Thoracic aorta (tissue), 2 donors: ENCODE results near the gene GDPD1. TPM values are rescaled to one million over a fixed set of nuclear protein-coding genes. Genes with fewer than 3 reads are reported as not detected.
"Not testable (repeated sequence)": the region's sequence is repeated elsewhere in the genome, so short reads cannot be mapped to it uniquely, and the experiment has no call there.

ENCODE experiments used
- ATAC-seq: fragments of 150-250 bp; one replicate; pipeline ENCODE4 v1.8.0; 2017; ENCODE audit warnings: low read depth; ENCODE audit not compliant: insufficient number of reproducible peaks, low FRiP score
- DNase-seq: peaks from one replicate; pipeline ENCODE4 v3.0.0-alpha.2; 2020; ENCODE audit warnings: low spot score
- H3K27ac ChIP-seq, 2 donors: fragments of 200-600 bp; sonication (generic); 1 replicate in 1 of 2; 2 replicates in 1 of 2; pipeline ENCODE4 v1.5.1; 2016; ENCODE audit warnings: mild to moderate bottlenecking in 2 of 2, moderate library complexity in 2 of 2
- H3K27me3 ChIP-seq: fragments of 200-600 bp; sonication (generic); replicated peaks from 2 replicates; pipeline ENCODE4 v1.6.0; 2016; ENCODE audit warnings: mild to moderate bottlenecking; ENCODE audit not compliant: insufficient read depth
- H3K36me3 ChIP-seq: fragments of 200-600 bp; sonication (generic); one replicate; pipeline ENCODE4 v1.5.1; 2016
- H3K4me1 ChIP-seq, 2 donors: fragments of 200-600 bp; sonication (generic); 1 replicate in 1 of 2; 2 replicates in 1 of 2; pipeline versions ENCODE4 v1.5.1 to v1.6.0; 2016; ENCODE audit warnings: low read depth in 2 of 2, mild to moderate bottlenecking in 1 of 2; ENCODE audit not compliant: control insufficient read depth in 1 of 2
- H3K4me3 ChIP-seq: fragments of 200-600 bp; sonication (generic); 2 replicates; pipeline ENCODE4 v1.5.1; 2016; ENCODE audit warnings: mild to moderate bottlenecking
- H3K9me3 ChIP-seq: fragments of 200-600 bp; sonication (generic); 2 replicates; pipeline ENCODE4 v1.5.1; 2016
- CTCF ChIP-seq: fragments of 200-600 bp; sonication (generic); IDR thresholded peaks from one replicate; pipeline ENCODE4 v1.5.1; 2019; ENCODE audit warnings: antibody characterized with exemption
- total RNA-seq, 2 donors: library from RNA; depleted of rRNA; stranded (reverse); fragments of >200 nt; gene quantifications; one replicate each; pipeline versions ENCODE4 v1.1.0 to v1.2.3, GENCODE V29; 2016

GDPD1 gene
- total RNA-seq, 2 donors from 2014 or later = 1.8 to 2.0 TPM

- TF ChIP-seq CTCF = no peak
- no peak for DNase-seq
- H3K4me1 ChIP-seq = no peaks in the 10 kb centered on the region
Observed at GRCh38 chr17:59221159-59221847, 992 bp downstream of the GDPD1 start.

GRCh38 chr17:59223813-59224212, 3.5 kb downstream of the GDPD1 start:
- DNase-seq = no peak
- H3K36me3 ChIP-seq = no peaks in the 10 kb centered on the region
- no peaks in the 10 kb centered on the region for H3K4me1 ChIP-seq
- H3K4me3 ChIP-seq = no peak overlapping the region
- H3K9me3 ChIP-seq = no peaks in the 10 kb centered on the region
- TF ChIP-seq CTCF = no peak
- no peak for ATAC-seq
- no peak overlapping the region for H3K27ac ChIP-seq
- no peaks in the 10 kb centered on the region for H3K27me3 ChIP-seq

More at GRCh38 chr17:59221159-59221847, 992 bp downstream of the GDPD1 start:
- H3K27ac ChIP-seq = no peak overlapping the region
- H3K4me3 ChIP-seq = peak overlapping the region; percentile 96
- H3K36me3 ChIP-seq = no peaks in the 10 kb centered on the region
- H3K27me3 ChIP-seq = no peaks in the 10 kb centered on the region
- H3K9me3 ChIP-seq = no peaks in the 10 kb centered on the region
- no peak for ATAC-seq

GRCh38 chr17:59228588-59228987, 8.3 kb downstream of the GDPD1 start:
- DNase-seq, H3K9me3 ChIP-seq, H3K4me3 ChIP-seq, H3K27ac ChIP-seq, ATAC-seq, H3K36me3 ChIP-seq, H3K4me1 ChIP-seq, H3K27me3 ChIP-seq: not testable (repeated sequence)

GRCh38 chr17:59230764-59231163, 10.5 kb downstream of the GDPD1 start:
- H3K4me3 ChIP-seq = no peak overlapping the region
- H3K27me3 ChIP-seq = no peaks in the 10 kb centered on the region
- no peak for ATAC-seq
- H3K9me3 ChIP-seq = no peaks in the 10 kb centered on the region
- no peak for TF ChIP-seq CTCF
- no peaks in the 10 kb centered on the region for H3K4me1 ChIP-seq
- no peak overlapping the region for H3K27ac ChIP-seq
- no peaks in the 10 kb centered on the region for H3K36me3 ChIP-seq
- no peak for DNase-seq

- H3K4me3 ChIP-seq = no peak overlapping the region
- DNase-seq = no peak
- H3K27ac ChIP-seq = no peak overlapping the region
- TF ChIP-seq CTCF = no peak
- H3K9me3 ChIP-seq = no peaks in the 10 kb centered on the region
- no peaks in the 10 kb centered on the region for H3K4me1 ChIP-seq
- H3K36me3 ChIP-seq = no peaks in the 10 kb centered on the region
- no peak for ATAC-seq
- no peaks in the 10 kb centered on the region for H3K27me3 ChIP-seq
Observed at GRCh38 chr17:59234631-59235030, 14.3 kb downstream of the GDPD1 start.

- no peak for DNase-seq
- no peak overlapping the region for H3K4me3 ChIP-seq
- H3K9me3 ChIP-seq = no peaks in the 10 kb centered on the region
- ATAC-seq = no peak
- no peak overlapping the region for H3K27ac ChIP-seq
- TF ChIP-seq CTCF = no peak
- H3K4me1 ChIP-seq = no peaks in the 10 kb centered on the region
- H3K27me3 ChIP-seq = no peaks in the 10 kb centered on the region
- no peaks in the 10 kb centered on the region for H3K36me3 ChIP-seq
Observed at GRCh38 chr17:59238906-59239305, 18.6 kb downstream of the GDPD1 start.
